HG02798 (cell line): ENCODE measurements around the gene PLA2G2E.
"Not testable (repeated sequence)": the region's sequence is repeated elsewhere in the genome, so short reads cannot be mapped to it uniquely, and the experiment has no call there.

ENCODE experiments used
- ATAC-seq: cut with Tn5 transposase; IDR thresholded peaks from one replicate; pipeline ENCODE4 v1.9.1; 2021; ENCODE audit warnings: mild to moderate bottlenecking; ENCODE audit not compliant: unreplicated experiment, poor library complexity

Gene PLA2G2E

GRCh38 chr1:19888112-19888511, 35.3 kb downstream of the PLA2G2E start:
- ATAC-seq: no peak

DNA sequence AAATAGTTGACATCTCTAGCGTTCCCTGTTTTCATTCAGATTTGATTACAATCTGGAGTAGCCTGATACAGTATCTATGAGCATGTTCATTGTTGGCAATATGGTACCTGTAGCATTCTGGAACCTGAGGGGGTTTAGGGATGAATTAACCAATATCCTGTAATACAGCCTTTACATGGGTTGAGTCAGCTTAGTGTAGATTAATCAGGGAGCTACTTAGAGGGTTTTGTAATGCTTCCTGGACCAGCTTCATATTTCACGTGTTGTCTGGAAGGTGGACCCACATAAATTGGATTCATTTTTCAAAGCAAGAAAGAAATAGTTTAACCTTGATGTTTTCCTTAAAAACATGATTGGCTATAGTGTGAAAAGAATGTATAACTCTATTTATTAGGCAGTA, 37.6 kb downstream of the PLA2G2E start:
- no peak for ATAC-seq

GRCh38 chr1:19884312-19884711, 39.1 kb downstream of the PLA2G2E start:
- no peak for ATAC-seq

- ATAC-seq: peak; percentile 97
Observed at GRCh38 chr1:19882111-19883071, 41.0 kb downstream of the PLA2G2E start, which contains the start of gene OTUD3. OTUD3 (plus strand) TSS chr1:19882395; CDS start chr1:19882514, 119 bp downstream.

GRCh38 chr1:19880841-19881240, 42.6 kb downstream of the PLA2G2E start:
- not testable (repeated sequence) for ATAC-seq

- ATAC-seq: no peak
Observed at GRCh38 chr1:19879661-19880060, 43.8 kb downstream of the PLA2G2E start.

- no peak for ATAC-seq
Observed at GRCh38 chr1:19879227-19879626, 44.2 kb downstream of the PLA2G2E start.

- ATAC-seq: no peak
Observed at GRCh38 chr1:19878637-19878985, 44.8 kb downstream of the PLA2G2E start.

GRCh38 chr1:19877821-19878636, 45.4 kb downstream of the PLA2G2E start:
- ATAC-seq: no peak

DNA sequence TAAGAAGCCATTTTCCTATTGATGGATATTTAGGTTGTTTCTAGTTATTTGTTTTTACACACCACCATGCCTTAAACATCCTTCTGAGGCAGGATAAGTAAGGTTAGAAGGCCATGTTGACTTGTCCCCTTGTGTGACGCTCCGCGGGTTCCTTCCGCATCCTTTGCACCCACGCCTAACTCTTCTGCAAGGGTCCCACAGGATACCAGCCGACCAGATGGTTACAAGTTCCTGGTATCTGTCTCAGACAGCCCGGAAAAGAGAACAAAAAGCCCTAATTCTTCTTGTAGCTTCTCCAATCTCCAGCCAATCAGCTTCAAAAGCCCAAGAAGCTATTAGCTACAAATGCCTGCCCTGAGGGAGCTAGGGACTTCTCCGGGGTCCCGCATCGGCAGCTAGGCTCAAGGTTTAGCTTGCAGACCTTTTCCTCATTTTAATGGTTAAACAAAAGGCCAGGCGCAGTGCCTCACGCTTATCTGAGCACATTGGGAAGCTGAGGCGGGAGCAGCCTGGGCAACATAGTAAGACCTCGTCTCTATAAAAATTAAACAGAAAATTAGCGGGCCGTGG, 46.2 kb downstream of the PLA2G2E start:
- ATAC-seq: no peak

DNA sequence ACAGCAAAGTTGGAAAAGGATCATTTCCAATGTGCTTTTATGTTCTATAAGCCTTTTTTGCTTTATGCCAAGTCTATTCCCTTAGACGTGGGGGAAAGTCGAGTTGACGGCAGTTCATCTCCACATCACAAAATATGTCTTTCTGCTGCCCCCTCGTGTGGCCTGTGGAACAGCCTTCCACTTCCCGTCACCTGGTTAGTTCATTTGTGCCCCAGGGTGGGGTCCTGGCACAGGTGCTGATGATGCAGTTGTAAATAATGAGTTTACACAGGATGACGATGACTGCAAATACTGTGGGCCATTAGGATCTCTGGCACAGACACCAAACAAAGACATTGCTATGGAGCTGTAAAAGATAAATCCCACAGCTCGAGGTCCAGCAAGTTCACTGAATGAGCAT, 51.2 kb downstream of the PLA2G2E start:
- no peak for ATAC-seq
